Globus pallidus (tissue), 1 donor: ENCODE data around the gene SYNDIG1L.
"Not testable (repeated sequence)": the region's sequence is repeated elsewhere in the genome, so short reads cannot be mapped to it uniquely, and the experiment has no call there.

Experiments
- DNase-seq: peaks from one replicate; pipeline ENCODE4 v3.0.0-alpha.2; 2015; ENCODE audit warnings: low spot score

Gene SYNDIG1L

GRCh38 chr14:74402401-74403251, 23.4 kb downstream of the SYNDIG1L start:
- DNase-seq = no peak

- peak; percentile 9 for DNase-seq
Observed at GRCh38 chr14:74401504-74402241, 24.3 kb downstream of the SYNDIG1L start.

- no peak for DNase-seq
Observed at GRCh38 chr14:74400919-74401503, 25.0 kb downstream of the SYNDIG1L start.

- no peak for DNase-seq
Observed at GRCh38 chr14:74400031-74400685, 25.9 kb downstream of the SYNDIG1L start.

GRCh38 chr14:74395094-74395493, 30.9 kb downstream of the SYNDIG1L start:
- no peak for DNase-seq

GRCh38 chr14:74394549-74394948, 31.5 kb downstream of the SYNDIG1L start:
- DNase-seq = no peak

- no peak for DNase-seq
Observed at GRCh38 chr14:74392616-74393570, 33.1 kb downstream of the SYNDIG1L start.

GRCh38 chr14:74391479-74391878, 34.5 kb downstream of the SYNDIG1L start:
- no peak for DNase-seq

- not testable (repeated sequence) for DNase-seq
Observed at GRCh38 chr14:74390505-74390904, 35.5 kb downstream of the SYNDIG1L start.

- DNase-seq = no peak
Observed at GRCh38 chr14:74389980-74390379, 36.0 kb downstream of the SYNDIG1L start.

GRCh38 chr14:74382231-74382630, 43.8 kb downstream of the SYNDIG1L start:
- no peak for DNase-seq

GRCh38 chr14:74381571-74381970, 44.4 kb downstream of the SYNDIG1L start:
- DNase-seq = not testable (repeated sequence)

GRCh38 chr14:74380845-74381244, 45.2 kb downstream of the SYNDIG1L start:
- no peak for DNase-seq

- DNase-seq = no peak
Observed at GRCh38 chr14:74380172-74380571, 45.8 kb downstream of the SYNDIG1L start.

- DNase-seq = no peak
Observed at GRCh38 chr14:74377976-74378690, 47.9 kb downstream of the SYNDIG1L start.

GRCh38 chr14:74368441-74368840, 57.6 kb downstream of the SYNDIG1L start:
- no peak for DNase-seq

- no peak for DNase-seq
Observed at GRCh38 chr14:74368026-74368425, 58.0 kb downstream of the SYNDIG1L start.

- peak; percentile 29 for DNase-seq
Observed at GRCh38 chr14:74364271-74364880, 61.6 kb downstream of the SYNDIG1L start.

- peak; percentile 45 for DNase-seq
Observed at GRCh38 chr14:74362361-74362915, 63.6 kb downstream of the SYNDIG1L start.

- no peak for DNase-seq
Observed at GRCh38 chr14:74360163-74360562, 65.8 kb downstream of the SYNDIG1L start.
